Measurements from ENCODE around the gene STOX2. TPM values are rescaled to one million over a fixed set of nuclear protein-coding genes. Genes with fewer than 3 reads are reported as not detected.

The STOX2 gene
- total RNA-seq, 1 donor from 2014 or later, result not detected

GRCh38 chr4:183905593-183906488 lies 734 bp downstream of the STOX2 start:
- H3K9me3 Mint-ChIP-seq, result no peaks in the 10 kb centered on the region
- intact Hi-C loops (cut with micrococcal nuclease), result loop anchor here (2.0 kb wide), 1 partner anchor 1115 kb away; no protein-coding TSS in a partner anchor
- H3K4me1 Mint-ChIP-seq (ENCODE audit: low read depth), result no peaks in the 10 kb centered on the region
- no peak for DNase-seq (ENCODE audit: low spot score)
- H3K27me3 Mint-ChIP-seq (ENCODE audit: insufficient read depth), result peaks cover 71% of the 10 kb centered on the region
- H3K27ac Mint-ChIP-seq, result no peak overlapping the region
- peaks cover 2% of the 10 kb centered on the region for H3K36me3 Mint-ChIP-seq (ENCODE audit: low read depth)
- H3K4me3 Mint-ChIP-seq, result no peak overlapping the region

GRCh38 chr4:183906489-183906738 lies 1.3 kb downstream of the STOX2 start:
- H3K27ac Mint-ChIP-seq, result no peak overlapping the region
- H3K36me3 Mint-ChIP-seq (ENCODE audit: low read depth), result peaks cover 2% of the 10 kb centered on the region
- peaks cover 68% of the 10 kb centered on the region for H3K27me3 Mint-ChIP-seq (ENCODE audit: insufficient read depth)
- H3K4me1 Mint-ChIP-seq (ENCODE audit: low read depth), result no peaks in the 10 kb centered on the region
- no peak overlapping the region for H3K4me3 Mint-ChIP-seq
- intact Hi-C loops (cut with micrococcal nuclease), result no loop called here
- DNase-seq (ENCODE audit: low spot score), result no peak
- no peaks in the 10 kb centered on the region for H3K9me3 Mint-ChIP-seq

- H3K4me3 Mint-ChIP-seq, result no peak overlapping the region
- H3K27me3 Mint-ChIP-seq (ENCODE audit: insufficient read depth), result peaks cover 64% of the 10 kb centered on the region
- no peak overlapping the region for H3K27ac Mint-ChIP-seq
- H3K36me3 Mint-ChIP-seq (ENCODE audit: low read depth), result peaks cover 2% of the 10 kb centered on the region
- H3K9me3 Mint-ChIP-seq, result no peaks in the 10 kb centered on the region
- no peaks in the 10 kb centered on the region for H3K4me1 Mint-ChIP-seq (ENCODE audit: low read depth)
- no peak for DNase-seq (ENCODE audit: low spot score)
- intact Hi-C loops (cut with micrococcal nuclease), result no loop called here
Measured at GRCh38 chr4:183906739-183907651, 1.9 kb downstream of the STOX2 start.

- intact Hi-C loops (cut with micrococcal nuclease), result no loop called here
- peaks cover 56% of the 10 kb centered on the region for H3K27me3 Mint-ChIP-seq (ENCODE audit: insufficient read depth)
- no peak for DNase-seq (ENCODE audit: low spot score)
- H3K27ac Mint-ChIP-seq, result no peak overlapping the region
- H3K4me3 Mint-ChIP-seq, result no peak overlapping the region
- H3K9me3 Mint-ChIP-seq, result no peaks in the 10 kb centered on the region
- peaks cover 2% of the 10 kb centered on the region for H3K36me3 Mint-ChIP-seq (ENCODE audit: low read depth)
- no peaks in the 10 kb centered on the region for H3K4me1 Mint-ChIP-seq (ENCODE audit: low read depth)
Measured at GRCh38 chr4:183907871-183908683, 3.0 kb downstream of the STOX2 start.

- Mint-ChIP-seq H3K36me3 (ENCODE audit: low read depth) (peaks cover 2% of the 10 kb centered on the region), H3K4me3 (no peak overlapping the region)
- intact Hi-C loops (cut with micrococcal nuclease), result no loop called here
Measured at GRCh38 chr4:183909187-183909586, 4.1 kb downstream of the STOX2 start.

GRCh38 chr4:183909801-183910200 lies 4.7 kb downstream of the STOX2 start:
- H3K4me1 Mint-ChIP-seq (ENCODE audit: low read depth), result no peaks in the 10 kb centered on the region
- H3K36me3 Mint-ChIP-seq (ENCODE audit: low read depth), result peaks cover 2% of the 10 kb centered on the region
- H3K27ac Mint-ChIP-seq, result no peak overlapping the region

More at GRCh38 chr4:183909187-183909586, 4.1 kb downstream of the STOX2 start:
- DNase-seq (ENCODE audit: low spot score), result no peak
- Mint-ChIP-seq H3K9me3 (no peaks in the 10 kb centered on the region), H3K4me1 (ENCODE audit: low read depth) (no peaks in the 10 kb centered on the region), H3K27ac (no peak overlapping the region), H3K27me3 (ENCODE audit: insufficient read depth) (peaks cover 51% of the 10 kb centered on the region)

GRCh38 chr4:183912585-183912984 lies 7.5 kb downstream of the STOX2 start:
- H3K27ac Mint-ChIP-seq, result no peak overlapping the region
- no peaks in the 10 kb centered on the region for H3K9me3 Mint-ChIP-seq

More at GRCh38 chr4:183909801-183910200, 4.7 kb downstream of the STOX2 start:
- intact Hi-C loops (cut with micrococcal nuclease), result no loop called here
- DNase-seq (ENCODE audit: low spot score), result no peak
- Mint-ChIP-seq H3K4me3 (no peak overlapping the region), H3K9me3 (no peaks in the 10 kb centered on the region), H3K27me3 (ENCODE audit: insufficient read depth) (peaks cover 45% of the 10 kb centered on the region)

GRCh38 chr4:183915976-183916375 lies 10.9 kb downstream of the STOX2 start:
- H3K27me3 Mint-ChIP-seq (ENCODE audit: insufficient read depth), result peaks cover 7% of the 10 kb centered on the region
- no peaks in the 10 kb centered on the region for H3K9me3 Mint-ChIP-seq
- no peak for DNase-seq (ENCODE audit: low spot score)
- no peak overlapping the region for H3K4me3 Mint-ChIP-seq
- intact Hi-C loops (cut with micrococcal nuclease), result no loop called here
- no peaks in the 10 kb centered on the region for H3K4me1 Mint-ChIP-seq (ENCODE audit: low read depth)
- no peaks in the 10 kb centered on the region for H3K36me3 Mint-ChIP-seq (ENCODE audit: low read depth)
- no peak overlapping the region for H3K27ac Mint-ChIP-seq

More at GRCh38 chr4:183912585-183912984, 7.5 kb downstream of the STOX2 start:
- Mint-ChIP-seq H3K36me3 (ENCODE audit: low read depth) (peaks cover 2% of the 10 kb centered on the region), H3K4me3 (no peak overlapping the region), H3K4me1 (ENCODE audit: low read depth) (no peaks in the 10 kb centered on the region), H3K27me3 (ENCODE audit: insufficient read depth) (peaks cover 33% of the 10 kb centered on the region)
- intact Hi-C loops (cut with micrococcal nuclease), result no loop called here
- DNase-seq (ENCODE audit: low spot score), result no peak

GRCh38 chr4:183918696-183919095 lies 13.6 kb downstream of the STOX2 start:
- H3K9me3 Mint-ChIP-seq, result no peaks in the 10 kb centered on the region
- H3K27ac Mint-ChIP-seq, result no peak overlapping the region
- H3K36me3 Mint-ChIP-seq (ENCODE audit: low read depth), result no peaks in the 10 kb centered on the region
- H3K27me3 Mint-ChIP-seq (ENCODE audit: insufficient read depth), result peaks cover 12% of the 10 kb centered on the region
- DNase-seq (ENCODE audit: low spot score), result no peak
- intact Hi-C loops (cut with micrococcal nuclease), result no loop called here
- no peaks in the 10 kb centered on the region for H3K4me1 Mint-ChIP-seq (ENCODE audit: low read depth)
- no peak overlapping the region for H3K4me3 Mint-ChIP-seq

- Mint-ChIP-seq H3K9me3 (no peaks in the 10 kb centered on the region), H3K27me3 (ENCODE audit: insufficient read depth) (peaks cover 12% of the 10 kb centered on the region), H3K36me3 (ENCODE audit: low read depth) (no peaks in the 10 kb centered on the region), H3K4me1 (ENCODE audit: low read depth) (no peaks in the 10 kb centered on the region), H3K4me3 (no peak overlapping the region), H3K27ac (no peak overlapping the region)
- intact Hi-C loops (cut with micrococcal nuclease), result no loop called here
- DNase-seq (ENCODE audit: low spot score), result no peak
Measured at GRCh38 chr4:183919141-183919540, 14.0 kb downstream of the STOX2 start.

- no peak for DNase-seq (ENCODE audit: low spot score)
- H3K9me3 Mint-ChIP-seq, result no peaks in the 10 kb centered on the region
- intact Hi-C loops (cut with micrococcal nuclease), result no loop called here
Measured at GRCh38 chr4:183920512-183920911, 15.4 kb downstream of the STOX2 start.

GRCh38 chr4:183921335-183921734 lies 16.2 kb downstream of the STOX2 start:
- peaks cover 14% of the 10 kb centered on the region for H3K27me3 Mint-ChIP-seq (ENCODE audit: insufficient read depth)
- H3K4me1 Mint-ChIP-seq (ENCODE audit: low read depth), result no peaks in the 10 kb centered on the region
- no peaks in the 10 kb centered on the region for H3K36me3 Mint-ChIP-seq (ENCODE audit: low read depth)
- H3K9me3 Mint-ChIP-seq, result no peaks in the 10 kb centered on the region
- no peak overlapping the region for H3K27ac Mint-ChIP-seq
- no peak overlapping the region for H3K4me3 Mint-ChIP-seq
- intact Hi-C loops (cut with micrococcal nuclease), result no loop called here
- no peak for DNase-seq (ENCODE audit: low spot score)

More at GRCh38 chr4:183920512-183920911, 15.4 kb downstream of the STOX2 start:
- no peaks in the 10 kb centered on the region for H3K4me1 Mint-ChIP-seq (ENCODE audit: low read depth)
- H3K27me3 Mint-ChIP-seq (ENCODE audit: insufficient read depth), result peaks cover 14% of the 10 kb centered on the region
- H3K36me3 Mint-ChIP-seq (ENCODE audit: low read depth), result no peaks in the 10 kb centered on the region
- H3K4me3 Mint-ChIP-seq, result no peak overlapping the region
- H3K27ac Mint-ChIP-seq, result no peak overlapping the region
